Measurements from ENCODE around the gene CCDC43. TPM values are rescaled to one million over a fixed set of nuclear protein-coding genes. Genes with fewer than 3 reads are reported as not detected.
"Not testable (repeated sequence)": the region's sequence is repeated elsewhere in the genome, so short reads cannot be mapped to it uniquely, and the experiment has no call there.

Gene CCDC43
- total and polyA plus RNA-seq, 2 of the 13 experiments (the other 11 are each of a cell fraction or from before 2014, with no cell fraction given) = 17.5 to 94.8 TPM

- in situ Hi-C loops (cut with HindIII; ENCODE audit: extremely low pct_ligation_motif_present, low pct_unique_long_range_greater_than_20kb); CTCF ChIA-PET (ENCODE audit: low intra/inter-chr PET ratio, low total read pairs): not testable (repeated sequence)
- WGBS (ENCODE audit: low lambda C conversion rate) = 94% methylated on average over 4 of the region's 4 CpGs
These were observed 6.3 kb downstream of the CCDC43 start for GRCh38 chr17:44683303-44683702.

GRCh38 chr17:44677136-44677535 is 12.4 kb downstream of the CCDC43 start:
- Histone ChIP-seq H2AFZ (ENCODE audit: low read length) (no peak overlapping the region), H3K27ac (ENCODE audit: extremely low read length, insufficient read depth, low read length) (no peak overlapping the region), H3K36me3 (replicated peaks in 1 of 2; ENCODE audit: control insufficient read depth in 1 of 2, insufficient read depth in 2 of 2, low read length in 2 of 2) (peaks cover 9 to 29% of the 10 kb centered on the region in 2 experiments), H3K9me3 (ENCODE audit: low read length) (no peaks in the 10 kb centered on the region), H4K20me1 (ENCODE audit: insufficient read depth, low read length) (no peaks in the 10 kb centered on the region), H3K27me3 (ENCODE audit: control insufficient read depth in 1 of 2, insufficient read depth in 2 of 2, low read length in 2 of 2) (no peaks in the 10 kb centered on the region), H3K79me2 (ENCODE audit: insufficient read depth, low read length) (no peaks in the 10 kb centered on the region), H3K4me1 (ENCODE audit: insufficient read depth, low read length) (no peaks in the 10 kb centered on the region), H3K9ac (ENCODE audit: insufficient read depth, low read depth, low read length) (no peak overlapping the region), H3K4me3 (replicated peaks in 1 of 3; ENCODE audit: insufficient read depth in 1 of 3, low read depth in 2 of 3, low read length in 3 of 3) (no peak overlapping the region), H3K4me2 (ENCODE audit: low read depth, low read length) (no peak overlapping the region)
- 59% methylated on average over 2 of the region's 2 CpGs for WGBS (ENCODE audit: low lambda C conversion rate)
- ATAC-seq (no peak), DNase-seq (ENCODE audit: low spot score) (no peak), FAIRE-seq (no peak)
- in situ Hi-C loops (cut with HindIII; ENCODE audit: extremely low pct_ligation_motif_present, low pct_unique_long_range_greater_than_20kb) = loop anchor here (10.0 kb wide), 1 partner anchor 142 kb away; no protein-coding TSS in a partner anchor
- POLR2A ChIA-PET = interaction anchor here (1.9 kb wide), 1 partner anchor 12 kb away, joined by 5 read pairs; the partner anchor contains the start of gene CCDC43
- BruUV-seq (replicated peaks) = no TSS peak
- intact Hi-C loops (cut with micrococcal nuclease; ENCODE audit: unreplicated experiment) = no loop called here
- CTCF ChIA-PET (ENCODE audit: low intra/inter-chr PET ratio, low total read pairs) = no interaction called here
- TF ChIP-seq TP53 (CRISPR knock-in tag; conservative IDR thresholded peaks at IDR 0.05) = no peak
- TF ChIP-seq BHLHE40 (IDR thresholded peaks at IDR 0.05; ENCODE audit: low read length) = no peak
- TF ChIP-seq, protein P1, sequence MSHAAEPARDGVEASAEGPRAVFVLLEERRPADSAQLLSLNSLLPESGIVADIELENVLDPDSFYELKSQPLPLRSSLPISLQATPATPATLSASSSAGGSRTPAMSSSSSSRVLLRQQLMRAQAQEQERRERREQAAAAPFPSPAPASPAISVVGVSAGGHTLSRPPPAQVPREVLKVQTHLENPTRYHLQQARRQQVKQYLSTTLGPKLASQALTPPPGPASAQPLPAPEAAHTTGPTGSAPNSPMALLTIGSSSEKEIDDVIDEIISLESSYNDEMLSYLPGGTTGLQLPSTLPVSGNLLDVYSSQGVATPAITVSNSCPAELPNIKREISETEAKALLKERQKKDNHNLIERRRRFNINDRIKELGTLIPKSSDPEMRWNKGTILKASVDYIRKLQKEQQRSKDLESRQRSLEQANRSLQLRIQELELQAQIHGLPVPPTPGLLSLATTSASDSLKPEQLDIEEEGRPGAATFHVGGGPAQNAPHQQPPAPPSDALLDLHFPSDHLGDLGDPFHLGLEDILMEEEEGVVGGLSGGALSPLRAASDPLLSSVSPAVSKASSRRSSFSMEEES (CRISPR knock-in tag; IDR thresholded peaks at IDR 0.05) = no peak
- no peak for TF ChIP-seq ZNF558 (CRISPR knock-in tag; IDR thresholded peaks at IDR 0.05; ENCODE audit: borderline replicate concordance)
- TF ChIP-seq CEBPB (IDR thresholded peaks at IDR 0.05; ENCODE audit: borderline replicate concordance, low read depth, low read length) = no peak
- no peak for TF ChIP-seq ZNF850 (CRISPR knock-in tag; conservative IDR thresholded peaks at IDR 0.05)
- no peak for TF ChIP-seq JUNB (CRISPR knock-in tag; IDR thresholded peaks at IDR 0.05; ENCODE audit: borderline replicate concordance)
- no peak for TF ChIP-seq ARID2 (CRISPR knock-in tag; IDR thresholded peaks at IDR 0.05; ENCODE audit: borderline replicate concordance)
- no peak for TF ChIP-seq RCOR2 (CRISPR knock-in tag; IDR thresholded peaks at IDR 0.05)
- TF ChIP-seq ZNF362 (CRISPR knock-in tag; IDR thresholded peaks at IDR 0.05; ENCODE audit: borderline replicate concordance) = no peak
- TF ChIP-seq, protein P2, sequence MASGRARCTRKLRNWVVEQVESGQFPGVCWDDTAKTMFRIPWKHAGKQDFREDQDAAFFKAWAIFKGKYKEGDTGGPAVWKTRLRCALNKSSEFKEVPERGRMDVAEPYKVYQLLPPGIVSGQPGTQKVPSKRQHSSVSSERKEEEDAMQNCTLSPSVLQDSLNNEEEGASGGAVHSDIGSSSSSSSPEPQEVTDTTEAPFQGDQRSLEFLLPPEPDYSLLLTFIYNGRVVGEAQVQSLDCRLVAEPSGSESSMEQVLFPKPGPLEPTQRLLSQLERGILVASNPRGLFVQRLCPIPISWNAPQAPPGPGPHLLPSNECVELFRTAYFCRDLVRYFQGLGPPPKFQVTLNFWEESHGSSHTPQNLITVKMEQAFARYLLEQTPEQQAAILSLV (CRISPR knock-in tag; IDR thresholded peaks at IDR 0.05; ENCODE audit: borderline replicate concordance) = no peak
- TF ChIP-seq ATM (IDR thresholded peaks at IDR 0.05; ENCODE audit: borderline replicate concordance) = no peak
- TF ChIP-seq ZFX (CRISPR knock-in tag; IDR thresholded peaks at IDR 0.05; ENCODE audit: low read depth) = no peak
- no peak for TF ChIP-seq FOXA1 (IDR thresholded peaks at IDR 0.05)
- TF ChIP-seq FOXA1 (CRISPR knock-in tag; IDR thresholded peaks at IDR 0.05) = no peak
- TF ChIP-seq ZNF383 (CRISPR knock-in tag; IDR thresholded peaks at IDR 0.05; ENCODE audit: borderline replicate concordance) = no peak

More at GRCh38 chr17:44683303-44683702, 6.3 kb downstream of the CCDC43 start:
- Histone ChIP-seq H3K36me3 (replicated peaks in 1 of 2; ENCODE audit: control insufficient read depth in 1 of 2, insufficient read depth in 2 of 2, low read length in 2 of 2) (peaks cover 20 to 52% of the 10 kb centered on the region in 2 experiments), H3K4me1 (ENCODE audit: insufficient read depth, low read length) (peaks cover 12% of the 10 kb centered on the region), H3K79me2 (ENCODE audit: insufficient read depth, low read length) (peaks cover 27% of the 10 kb centered on the region)
- H3K27ac ChIP-seq (ENCODE audit: extremely low read length, insufficient read depth, low read length); POLR2A ChIA-PET; intact Hi-C loops (cut with micrococcal nuclease; ENCODE audit: unreplicated experiment); FAIRE-seq; DNase-seq (ENCODE audit: low spot score); BruUV-seq (replicated peaks); H3K9me3 ChIP-seq (ENCODE audit: low read length); H2AFZ ChIP-seq (ENCODE audit: low read length); ATAC-seq; H3K27me3 ChIP-seq (ENCODE audit: control insufficient read depth in 1 of 2, insufficient read depth in 2 of 2, low read length in 2 of 2); H3K9ac ChIP-seq (ENCODE audit: insufficient read depth, low read depth, low read length); H3K4me3 ChIP-seq (replicated peaks in 1 of 3; ENCODE audit: insufficient read depth in 1 of 3, low read depth in 2 of 3, low read length in 3 of 3); H3K4me2 ChIP-seq (ENCODE audit: low read depth, low read length); H4K20me1 ChIP-seq (ENCODE audit: insufficient read depth, low read length): not testable (repeated sequence)
